CD1c-positive myeloid dendritic cell (primary cell): ENCODE data around the gene NMUR1.

Experiments used
- DNase-seq: peaks from one replicate; pipeline ENCODE4 v3.0.0-alpha.2; 2016; ENCODE audit errors: extremely low spot score

Gene NMUR1

DNA sequence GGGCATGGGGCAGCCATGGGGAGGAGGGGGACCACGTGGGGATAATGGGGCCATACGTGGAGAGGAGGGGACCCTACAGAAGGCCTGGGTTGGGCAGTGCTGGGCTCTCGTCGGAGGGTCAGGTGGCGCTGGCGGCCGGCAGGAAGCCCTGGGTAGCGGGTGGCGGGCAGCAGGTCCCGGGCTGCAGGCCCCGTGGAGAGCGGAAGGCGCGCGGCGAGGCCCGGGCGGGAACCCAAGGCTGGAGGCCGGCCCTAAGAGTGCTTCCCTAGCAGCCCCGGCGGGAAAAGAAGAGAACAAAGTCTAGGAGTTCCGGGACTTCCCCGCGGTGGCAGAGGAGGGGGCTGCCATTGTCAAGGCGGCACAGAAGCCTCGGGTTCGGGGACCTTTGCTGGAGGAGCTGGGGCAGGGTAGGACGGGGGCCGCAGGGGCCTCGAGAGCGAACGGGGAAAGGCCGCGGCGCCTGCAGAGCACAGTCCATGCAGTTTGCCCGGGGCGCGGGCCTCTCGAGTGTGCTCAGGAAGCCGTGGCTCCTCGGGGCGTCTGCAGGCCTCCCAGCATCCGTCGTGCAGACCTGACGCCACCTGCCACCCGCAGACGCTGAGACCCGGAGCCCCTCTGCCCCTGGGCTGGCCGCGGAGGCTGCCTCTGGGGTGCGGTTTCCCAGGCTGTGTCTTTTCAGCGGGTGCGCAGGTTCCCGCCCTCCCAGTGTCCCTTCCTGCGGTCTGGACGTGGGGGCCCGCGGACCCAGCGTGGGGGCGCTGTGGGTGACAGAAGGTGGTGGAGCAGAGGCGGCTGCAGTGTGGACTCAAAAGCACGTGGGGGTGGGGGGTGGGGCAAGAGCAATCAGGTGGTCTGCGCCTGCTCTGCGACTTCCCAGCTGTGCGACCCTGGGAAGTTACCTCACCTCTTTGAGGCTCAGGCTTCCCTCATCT is 46.6 kb downstream of the NMUR1 start:
- DNase-seq: peak; percentile 56

DNA sequence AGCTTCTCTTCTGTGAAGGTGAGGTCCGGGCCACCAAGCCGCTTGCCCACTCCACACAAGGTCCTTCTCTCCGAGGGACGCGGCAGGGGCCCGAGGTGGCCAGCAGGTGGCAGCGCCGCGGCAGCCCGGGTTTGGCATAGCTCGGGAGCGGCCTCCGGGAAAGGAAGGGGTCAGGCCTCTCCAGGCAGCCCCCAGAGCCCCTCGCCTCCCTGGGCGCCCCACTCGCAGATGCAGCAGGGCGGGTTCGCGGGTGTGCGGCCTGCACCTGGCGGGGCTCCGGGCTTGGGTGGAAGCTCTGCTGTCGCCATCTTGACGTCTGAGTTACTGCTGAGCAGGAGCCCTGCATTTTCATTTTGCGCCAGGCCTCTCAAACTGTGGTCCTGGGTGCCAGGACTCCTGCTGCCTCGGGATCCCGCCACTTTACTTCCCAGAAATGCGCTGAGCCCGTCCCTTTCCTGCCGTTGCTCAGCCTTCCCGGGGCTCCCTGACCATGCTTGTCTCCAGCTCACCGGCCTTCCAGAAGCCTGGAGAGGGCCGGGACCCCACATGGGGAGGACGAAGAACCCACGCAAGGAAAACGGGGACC is 47.3 kb downstream of the NMUR1 start:
- peak; percentile 76 for DNase-seq

DNA sequence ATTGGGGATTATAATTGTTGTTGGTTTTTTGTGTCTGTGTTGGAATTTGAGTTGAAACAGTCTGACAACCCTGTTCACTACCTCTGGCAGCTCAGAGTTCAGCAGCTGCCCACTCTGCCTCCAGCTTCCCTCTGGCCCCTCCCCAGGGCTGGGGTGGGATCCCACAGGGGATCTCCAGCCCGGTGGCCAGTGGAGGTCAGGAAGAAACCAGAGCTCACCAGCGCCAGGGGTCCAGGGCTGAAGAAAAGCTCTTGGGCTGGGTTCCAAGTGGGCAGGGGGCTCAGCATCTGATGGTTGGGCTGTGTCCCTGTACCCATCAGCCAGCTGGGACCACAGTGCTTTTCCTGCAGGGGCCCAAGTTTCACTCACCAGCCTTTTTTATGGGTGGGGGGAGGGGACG is 49.5 kb downstream of the NMUR1 start:
- no peak for DNase-seq

DNA sequence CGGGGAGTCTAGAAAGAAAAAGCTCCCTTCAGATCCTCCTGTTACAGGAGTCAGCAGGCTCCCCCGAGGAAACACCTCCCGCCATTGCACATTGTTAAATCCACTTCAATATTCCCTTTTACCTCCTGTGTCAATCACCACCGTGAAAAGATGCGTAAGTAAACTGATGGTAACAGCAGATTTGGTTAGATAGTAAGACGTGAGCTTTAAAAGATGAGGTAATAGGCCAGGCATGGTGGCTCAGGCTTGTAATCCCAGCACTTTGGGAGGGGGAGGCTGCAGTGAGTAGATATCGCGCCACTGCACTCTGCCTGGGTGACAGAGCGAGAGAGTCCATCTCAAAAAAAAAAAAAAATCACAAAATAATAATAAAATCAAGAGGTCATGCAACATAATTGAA is 50.8 kb downstream of the NMUR1 start:
- no peak for DNase-seq

DNA sequence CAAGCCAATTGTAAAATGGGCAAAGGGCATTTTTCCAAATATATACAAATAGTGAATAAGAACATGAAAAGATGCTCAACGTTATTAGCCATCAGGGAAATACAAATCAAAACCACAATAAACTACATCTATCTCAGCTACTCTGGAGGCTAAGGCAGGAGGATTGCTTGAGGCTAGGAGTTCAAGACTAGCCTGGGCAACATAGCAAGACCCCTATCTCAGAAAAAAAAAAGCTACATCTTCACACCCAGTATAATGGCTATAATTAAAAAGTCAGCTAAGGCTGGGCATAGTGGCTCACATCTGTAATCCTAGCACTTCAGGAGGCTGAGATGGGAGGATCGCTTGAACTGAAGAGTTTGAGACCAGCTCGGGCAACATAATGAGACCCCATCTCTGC is 53.3 kb downstream of the NMUR1 start:
- no peak for DNase-seq

DNA sequence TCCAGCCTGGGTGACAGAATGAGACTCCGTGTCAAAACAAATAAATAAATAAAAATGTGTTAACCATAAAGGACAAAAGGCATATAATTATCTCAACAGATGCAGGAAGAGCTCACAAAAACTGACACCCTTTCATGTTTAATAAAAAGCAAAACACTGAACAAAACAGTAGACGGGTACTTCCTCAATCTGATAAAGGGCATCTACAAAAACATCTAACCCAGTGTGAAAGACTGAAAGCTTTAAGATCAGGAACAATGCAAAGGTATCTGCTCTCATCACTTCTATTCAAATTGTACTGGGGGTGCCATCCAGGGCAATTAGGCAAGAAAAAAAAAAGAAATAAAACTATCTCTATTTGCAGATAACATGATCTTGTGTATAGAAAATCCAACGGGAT is 54.3 kb downstream of the NMUR1 start:
- no peak for DNase-seq
